Naive B cell (primary cell): ENCODE measurements around the gene SYNDIG1L. TPM values are rescaled to one million over a fixed set of nuclear protein-coding genes. Genes with fewer than 3 reads are reported as not detected.

Experiments
- ATAC-seq, 2 donors: fragments of 150-1000 bp; cut with Tn5 transposase; 2 replicates each; pipeline ENCODE4 v1.10.0; 2021; ENCODE audit warnings: low read depth in 2 of 2, mild to moderate bottlenecking in 2 of 2, moderate library complexity in 2 of 2
- DNase-seq: peaks from one replicate; pipeline ENCODE4 v3.0.0; 2022
- H3K27ac Mint-ChIP-seq, 6 donors: one replicate each; pipeline ENCODE4 v1.8.0; 2020 to 2022; ENCODE audit warnings: mild to moderate bottlenecking in 6 of 6, mixed read lengths in 6 of 6, moderate library complexity in 5 of 6, inconsistent platforms in 2 of 6
- H3K27me3 Mint-ChIP-seq, 3 donors: one replicate each; pipeline ENCODE4 v1.8.0; 2021 to 2022; ENCODE audit warnings: mixed read lengths in 3 of 3, mild to moderate bottlenecking in 1 of 3
- H3K36me3 Mint-ChIP-seq, 2 donors: one replicate each; pipeline ENCODE4 v1.8.0; 2020 to 2022; ENCODE audit warnings: mixed read lengths in 2 of 2, inconsistent platforms in 1 of 2, mild to moderate bottlenecking in 1 of 2
- H3K4me1 Mint-ChIP-seq, 3 donors: one replicate each; pipeline ENCODE4 v1.8.0; 2020 to 2022; ENCODE audit warnings: mixed read lengths in 3 of 3, inconsistent platforms in 1 of 3, mild to moderate bottlenecking in 1 of 3, moderate library complexity in 1 of 3
- H3K4me3 Mint-ChIP-seq, 8 donors: one replicate each; pipeline ENCODE4 v1.8.0; 2020 to 2022; ENCODE audit warnings: mild to moderate bottlenecking in 8 of 8, mixed read lengths in 8 of 8, moderate library complexity in 8 of 8, inconsistent platforms in 2 of 8
- H3K9me3 Mint-ChIP-seq, 7 donors: one replicate each; pipeline ENCODE4 v1.8.0; 2020 to 2022; ENCODE audit warnings: mixed read lengths in 7 of 7, mild to moderate bottlenecking in 5 of 7, inconsistent platforms in 2 of 7, moderate library complexity in 1 of 7
- polyA plus RNA-seq, 6 donors: library from polyadenylated mRNA; unstranded; fragments of 300-500 nt; fragmentation: Illumina TruSeq; gene quantifications; one replicate each; pipeline ENCODE4 v1.2.3, GENCODE V29; 2021; ENCODE audit warnings: low read depth in 6 of 6

SYNDIG1L gene
- polyA plus RNA-seq, 6 donors from 2014 or later, result 0.35 TPM; not detected in 5

GRCh38 chr14:74407801-74408154 is 18.2 kb downstream of the SYNDIG1L start:
- Mint-ChIP-seq H3K27ac (peak overlapping the region in 2 of 6 donors; percentile 12 to 82), H3K9me3 (no peaks in the 10 kb centered on the region), H3K4me1 (peaks cover 30 to 58% (median 50%) of the 10 kb centered on the region in 3 donors), H3K36me3 (no peaks in the 10 kb centered on the region), H3K4me3 (no peak overlapping the region), H3K27me3 (peaks cover 0 to 4% (median 4%) of the 10 kb centered on the region in 3 donors)
- ATAC-seq, result no peak
- DNase-seq, result no peak

DNA sequence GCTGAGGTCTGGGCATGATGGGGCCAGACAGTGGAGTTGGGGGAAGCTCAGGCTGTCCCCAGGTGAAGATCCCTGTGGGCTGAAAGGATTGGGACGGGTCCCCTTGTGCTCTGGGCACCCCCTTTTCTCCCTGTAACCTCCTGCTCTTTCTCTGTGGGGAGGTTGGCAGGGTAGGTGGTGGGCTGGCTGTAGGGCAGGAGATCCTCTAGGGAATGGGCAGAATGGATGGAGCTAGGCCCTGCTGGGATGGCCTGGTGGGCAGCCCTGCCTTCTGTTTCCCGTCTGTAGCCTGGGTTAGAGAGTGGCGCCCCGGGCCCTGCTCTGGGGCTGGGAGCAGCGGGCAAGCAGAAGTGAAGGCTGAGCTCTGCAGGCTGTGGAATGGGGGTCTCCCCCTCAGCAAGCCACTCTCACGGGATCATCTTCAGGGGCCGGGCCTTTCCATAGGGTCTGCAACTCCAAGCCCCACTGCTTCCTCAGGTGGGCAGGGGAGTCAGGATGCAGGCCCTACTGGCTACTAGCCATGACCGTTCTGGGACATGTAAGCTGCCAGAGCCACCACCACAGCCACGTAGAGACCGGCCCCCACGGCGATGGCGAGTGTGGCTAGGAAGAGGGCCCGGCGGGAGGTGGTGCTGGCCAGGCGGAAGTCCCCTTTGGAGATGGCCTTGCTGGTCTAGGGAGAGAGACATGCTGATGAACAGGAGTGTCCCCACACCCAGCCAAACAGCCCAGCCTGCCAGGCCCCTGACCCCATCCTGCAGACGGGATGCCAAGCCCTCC is 18.8 kb downstream of the SYNDIG1L start:
- H3K4me3 Mint-ChIP-seq, result peak overlapping the region in 1 of 8 donors; percentile 21
- no peaks in the 10 kb centered on the region for H3K9me3 Mint-ChIP-seq
- peaks cover 34 to 62% (median 54%) of the 10 kb centered on the region in 3 donors for H3K4me1 Mint-ChIP-seq
- no peaks in the 10 kb centered on the region for H3K36me3 Mint-ChIP-seq
- peak overlapping the region in 1 of 6 donors; percentile 2 for H3K27ac Mint-ChIP-seq
- ATAC-seq (no peak), DNase-seq (no peak)
- H3K27me3 Mint-ChIP-seq, result peaks cover 0 to 4% (median 4%) of the 10 kb centered on the region in 3 donors

DNA sequence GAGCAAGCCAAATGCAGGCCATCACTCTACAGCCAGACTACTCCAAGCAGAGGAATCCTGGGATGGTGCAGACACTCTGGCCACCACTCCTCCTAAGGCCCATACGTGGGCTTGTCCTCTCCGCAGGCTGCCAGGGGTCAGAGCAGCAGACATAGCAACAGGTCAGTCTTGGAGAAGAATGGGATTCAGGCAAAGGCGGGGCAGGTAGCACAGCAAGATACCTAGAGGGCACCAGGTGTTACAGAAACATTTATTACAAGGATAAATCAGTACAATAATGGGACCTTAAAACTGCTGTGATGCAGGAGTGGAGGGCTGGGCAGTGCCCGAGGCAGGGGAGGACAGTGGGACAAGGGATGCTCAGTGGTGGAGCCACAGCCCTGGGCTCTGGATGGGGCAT is 20.3 kb downstream of the SYNDIG1L start:
- Mint-ChIP-seq H3K27ac (peak overlapping the region in 3 of 6 donors; percentile 74 to 86 (median 79)), H3K4me3 (peak overlapping the region in 1 of 8 donors; percentile 37)

DNA sequence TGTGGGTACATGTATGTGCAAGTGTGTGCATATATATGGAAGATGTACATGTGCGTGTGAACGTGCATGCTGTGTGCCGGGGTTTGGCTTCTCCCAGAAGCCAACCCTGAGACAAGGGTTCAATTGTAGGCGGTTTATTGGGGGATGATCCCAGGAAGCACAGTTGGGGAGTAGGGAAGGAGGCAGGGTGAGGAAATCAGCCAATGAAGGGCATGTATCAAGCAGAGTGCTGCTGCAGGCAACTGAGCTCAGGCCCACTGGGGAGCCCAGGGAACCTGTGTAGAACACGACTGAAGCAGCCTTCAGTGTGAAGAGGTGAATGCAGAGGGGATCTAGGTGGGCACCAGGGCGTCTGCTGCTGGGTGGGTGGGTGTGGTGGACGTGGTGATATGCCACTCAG is 21.6 kb downstream of the SYNDIG1L start:
- Mint-ChIP-seq H3K27ac (peak overlapping the region in 4 of 6 donors; percentile 31 to 97 (median 54)), H3K4me1 (peaks cover 56 to 80% (median 79%) of the 10 kb centered on the region in 3 donors), H3K9me3 (no peaks in the 10 kb centered on the region), H3K36me3 (no peaks in the 10 kb centered on the region), H3K27me3 (no peaks in the 10 kb centered on the region), H3K4me3 (peak overlapping the region in 3 of 8 donors; percentile 9 to 89 (median 72))
- ATAC-seq, result no peak
- no peak for DNase-seq

More for the DNA sequence above, 20.3 kb downstream of the SYNDIG1L start:
- ATAC-seq (no peak), DNase-seq (no peak)
- no peaks in the 10 kb centered on the region for H3K9me3 Mint-ChIP-seq
- H3K4me1 Mint-ChIP-seq, result peaks cover 47 to 78% (median 70%) of the 10 kb centered on the region in 3 donors
- no peaks in the 10 kb centered on the region for H3K36me3 Mint-ChIP-seq
- H3K27me3 Mint-ChIP-seq, result peaks cover 0 to 4% (median 0%) of the 10 kb centered on the region in 3 donors

GRCh38 chr14:74403619-74404417 is 22.2 kb downstream of the SYNDIG1L start:
- Mint-ChIP-seq H3K27ac (peak overlapping the region in 5 of 6 donors; percentile 24 to 99 (median 84)), H3K36me3 (no peaks in the 10 kb centered on the region), H3K4me1 (peaks cover 59 to 84% (median 84%) of the 10 kb centered on the region in 3 donors), H3K9me3 (no peaks in the 10 kb centered on the region), H3K27me3 (no peaks in the 10 kb centered on the region), H3K4me3 (peak overlapping the region; percentile 9 to 89 (median 74))
- ATAC-seq (no peak), DNase-seq (no peak)

DNA sequence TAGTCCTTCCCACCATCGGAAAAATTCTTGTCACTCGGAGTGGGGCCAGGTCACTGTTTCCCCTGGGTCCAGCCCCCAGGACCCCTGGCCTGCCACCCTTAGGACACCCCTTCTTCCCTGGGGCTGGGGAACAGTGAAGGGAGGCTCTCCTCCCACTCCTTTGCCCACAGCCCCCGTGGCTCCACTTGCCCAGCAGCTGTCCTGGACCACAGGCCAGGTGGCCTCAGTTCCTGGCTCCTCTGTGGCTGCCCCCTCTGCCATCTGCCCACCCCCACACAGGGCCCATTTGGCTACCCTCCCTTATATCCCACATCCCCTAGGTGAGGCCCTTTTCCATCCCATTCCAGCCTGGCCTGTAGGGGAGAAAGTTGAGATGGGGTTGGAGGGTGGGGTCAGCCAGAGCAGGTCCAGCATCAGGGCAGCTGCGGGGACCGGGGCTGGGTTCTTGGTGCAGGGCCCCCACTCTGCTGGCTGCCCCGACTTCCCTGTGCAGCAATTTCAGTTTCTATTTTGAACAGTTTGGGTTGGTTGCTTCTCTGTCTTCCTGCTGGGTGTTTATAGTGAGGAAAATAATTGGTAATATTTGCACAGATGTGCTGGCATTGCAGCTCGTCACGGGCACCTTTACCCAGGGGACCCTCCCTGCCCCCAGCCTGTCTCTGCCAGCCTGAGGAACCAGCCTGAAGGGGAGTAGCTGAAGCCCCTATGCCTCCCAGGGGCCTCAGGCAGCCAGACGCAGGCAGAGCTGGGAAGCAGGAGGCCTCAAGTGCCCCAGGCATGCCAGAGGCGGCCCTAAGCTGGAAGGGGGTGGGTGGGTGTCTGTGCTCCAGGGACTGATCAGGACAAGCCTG is 23.4 kb downstream of the SYNDIG1L start:
- DNase-seq, result peak; percentile 62

GRCh38 chr14:74401504-74402241 is 24.3 kb downstream of the SYNDIG1L start:
- DNase-seq (peak; percentile 89), ATAC-seq (peak; percentile 89 to 90)
- Mint-ChIP-seq H3K4me3 (peak overlapping the region; percentile 84 to 96 (median 94)), H3K36me3 (no peaks in the 10 kb centered on the region), H3K27ac (peak overlapping the region; percentile 97 to 99 (median 99)), H3K27me3 (no peaks in the 10 kb centered on the region), H3K4me1 (peaks cover 46 to 70% (median 68%) of the 10 kb centered on the region in 3 donors), H3K9me3 (no peaks in the 10 kb centered on the region)

More for the DNA sequence above, 23.4 kb downstream of the SYNDIG1L start:
- ATAC-seq, result peak; percentile 27 to 37
- Mint-ChIP-seq H3K4me3 (peak overlapping the region; percentile 84 to 96 (median 94)), H3K9me3 (no peaks in the 10 kb centered on the region), H3K36me3 (no peaks in the 10 kb centered on the region), H3K27me3 (no peaks in the 10 kb centered on the region), H3K4me1 (peaks cover 56 to 79% (median 77%) of the 10 kb centered on the region in 3 donors), H3K27ac (peak overlapping the region; percentile 97 to 99 (median 99))

DNA sequence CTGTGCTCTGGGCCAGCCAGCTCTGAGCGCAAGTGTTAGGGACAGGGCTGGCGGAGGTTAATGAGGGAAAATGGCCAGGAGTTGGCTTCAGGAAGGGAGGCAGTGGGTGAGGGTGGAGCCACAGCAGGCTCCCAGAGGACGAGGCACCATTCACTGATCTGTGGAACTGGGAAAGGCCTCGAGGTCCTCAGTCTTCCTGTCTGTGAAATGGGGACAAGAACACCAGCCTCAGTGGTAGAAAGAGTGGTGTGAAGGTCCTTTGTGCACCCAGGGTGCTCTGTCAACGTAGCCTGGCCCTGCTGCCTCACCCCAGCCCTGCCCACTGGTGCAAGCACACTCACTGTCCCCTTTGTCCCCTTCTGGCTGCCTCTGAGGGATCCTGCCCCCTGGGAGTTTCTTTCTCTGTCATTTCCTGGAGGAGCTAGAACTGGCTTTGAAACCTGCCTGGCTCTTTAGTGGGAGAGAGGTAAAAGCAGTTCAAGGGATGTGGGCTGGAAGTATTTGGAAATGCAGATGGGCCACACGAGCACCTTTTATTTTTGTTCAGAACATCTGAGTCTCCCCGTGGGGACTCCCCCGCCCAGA is 25.0 kb downstream of the SYNDIG1L start:
- Mint-ChIP-seq H3K36me3 (no peaks in the 10 kb centered on the region), H3K4me1 (peaks cover 45 to 65% (median 64%) of the 10 kb centered on the region in 3 donors), H3K27ac (peak overlapping the region; percentile 97 to 99 (median 99)), H3K4me3 (peak overlapping the region; percentile 84 to 96 (median 94)), H3K27me3 (no peaks in the 10 kb centered on the region), H3K9me3 (no peaks in the 10 kb centered on the region)
- DNase-seq (peak; percentile 15), ATAC-seq (no peak)

GRCh38 chr14:74400031-74400685 is 25.9 kb downstream of the SYNDIG1L start:
- peak overlapping the region in 5 of 6 donors; percentile 97 to 99 (median 98) for H3K27ac Mint-ChIP-seq
- no peaks in the 10 kb centered on the region for H3K36me3 Mint-ChIP-seq
- peak overlapping the region; percentile 16 to 89 (median 64) for H3K4me3 Mint-ChIP-seq
- peaks cover 44 to 59% (median 57%) of the 10 kb centered on the region in 3 donors for H3K4me1 Mint-ChIP-seq
- DNase-seq, result no peak
- no peaks in the 10 kb centered on the region for H3K27me3 Mint-ChIP-seq
- no peak for ATAC-seq
- H3K9me3 Mint-ChIP-seq, result no peaks in the 10 kb centered on the region

DNA sequence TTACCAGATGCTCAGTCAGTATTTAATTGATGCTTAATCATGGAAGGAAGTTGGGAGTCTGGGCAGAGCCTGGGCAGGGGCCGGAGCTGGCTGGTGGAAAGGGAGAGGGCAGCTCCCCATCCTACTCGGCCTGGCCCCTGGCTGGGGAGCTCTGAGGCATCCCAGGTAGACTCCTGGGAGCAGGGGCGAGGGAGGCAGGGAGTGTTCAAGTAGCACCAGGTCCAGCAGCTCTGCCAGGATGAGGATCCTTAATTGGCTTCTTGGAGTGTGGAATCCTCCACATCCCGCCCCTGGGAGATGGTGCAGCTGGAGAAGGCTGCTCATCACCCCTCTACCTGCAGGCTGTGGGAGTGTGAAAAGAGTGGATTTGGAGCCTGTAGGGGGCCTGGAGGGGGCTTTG is 30.9 kb downstream of the SYNDIG1L start:
- Mint-ChIP-seq H3K9me3 (no peaks in the 10 kb centered on the region), H3K4me1 (peaks cover 11 to 15% (median 14%) of the 10 kb centered on the region in 3 donors), H3K4me3 (peak overlapping the region in 1 of 8 donors; percentile 69), H3K27ac (peak overlapping the region in 1 of 6 donors; percentile 39), H3K27me3 (peaks cover 0 to 2% (median 0%) of the 10 kb centered on the region in 3 donors), H3K36me3 (no peaks in the 10 kb centered on the region)
- no peak for ATAC-seq
- DNase-seq, result no peak

DNA sequence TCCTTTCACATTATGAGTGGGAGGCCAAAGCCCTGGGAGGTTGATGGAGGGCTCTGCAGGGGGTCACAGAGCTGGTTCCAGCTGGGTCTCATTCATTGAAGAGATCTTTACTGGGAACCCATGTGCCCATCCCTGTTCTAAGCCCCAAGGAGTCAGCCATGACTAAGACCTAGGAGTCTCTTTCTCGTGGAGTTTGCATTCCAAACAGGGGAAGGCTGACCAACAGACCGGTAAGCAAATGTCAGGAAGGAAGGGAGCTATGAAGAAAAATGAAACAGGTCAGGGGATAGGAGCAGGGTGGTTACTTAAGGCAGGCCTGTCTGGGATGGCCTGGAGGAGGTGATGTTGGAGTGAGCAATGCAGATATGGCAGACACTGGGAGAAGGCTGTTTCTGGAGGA is 31.5 kb downstream of the SYNDIG1L start:
- Mint-ChIP-seq H3K36me3 (no peaks in the 10 kb centered on the region), H3K27me3 (peaks cover 0 to 4% (median 0%) of the 10 kb centered on the region in 3 donors), H3K27ac (peak overlapping the region in 1 of 6 donors; percentile 7), H3K4me1 (peaks cover 6 to 13% (median 11%) of the 10 kb centered on the region in 3 donors), H3K9me3 (no peaks in the 10 kb centered on the region), H3K4me3 (no peak overlapping the region)
- no peak for ATAC-seq
- DNase-seq, result no peak
